ENCODE data around the gene BCR. TPM values are rescaled to one million over a fixed set of nuclear protein-coding genes. Genes with fewer than 3 reads are reported as not detected.

Gene BCR
- total and polyA plus RNA-seq, 2 of the 4 experiments (the other 2 are of a cell fraction): 28.9 to 44.6 TPM

GRCh38 chr22:23256986-23257888 lies 76.9 kb downstream of the BCR start:
- Histone ChIP-seq H3K27ac (ENCODE audit: insufficient read depth, low read length) (no peak overlapping the region), H2BK20ac (ENCODE audit: low read depth, low read length) (no peak overlapping the region), H4K5ac (ENCODE audit: low read depth, low read length) (no peak overlapping the region), H3K14ac (replicated peaks; ENCODE audit: low read depth, low read length) (no peak overlapping the region), H2BK15ac (ENCODE audit: low read depth, low read length) (no peak overlapping the region), H4K91ac (ENCODE audit: insufficient read depth, low read depth, low read length) (no peak overlapping the region), H3K4me1 (ENCODE audit: control insufficient read depth, insufficient read depth, low read length) (peaks cover 5% of the 10 kb centered on the region; the same call in 1 of the 2 replicates), H3K18ac (ENCODE audit: low read depth, low read length) (no peak overlapping the region), H4K8ac (ENCODE audit: low read depth in 2 of 2, low read length in 2 of 2) (no peak overlapping the region), H3K4me3 (ENCODE audit: insufficient read depth, low read depth, low read length) (no peak overlapping the region), H2AFZ (replicated peaks; ENCODE audit: low read length, poor library complexity) (no peak overlapping the region), H3K9me1 (ENCODE audit: insufficient read depth, low read length) (peaks cover 17% of the 10 kb centered on the region), H3K56ac (ENCODE audit: extremely low read depth, insufficient read depth, low read length) (no peak overlapping the region), H3K36me3 (ENCODE audit: control insufficient read depth, insufficient read depth, low read length) (peaks cover 40% of the 10 kb centered on the region), H3K23ac (ENCODE audit: low read depth, low read length) (no peak overlapping the region; the same call in 1 of the 2 replicates), H3K4me2 (ENCODE audit: low read depth, low read length) (no peak overlapping the region), H2AK9ac (replicated peaks; ENCODE audit: low read depth, low read length, poor library complexity) (peak overlapping the region; percentile 89), H2BK120ac (ENCODE audit: low read depth, low read length) (no peak overlapping the region), H2BK5ac (ENCODE audit: low read depth, low read length, poor library complexity, severe bottlenecking) (no peak overlapping the region), H3K9me3 (ENCODE audit: control insufficient read depth, insufficient read depth, low read length) (no peaks in the 10 kb centered on the region), H4K20me1 (ENCODE audit: insufficient read depth, low read length) (peaks cover 27% of the 10 kb centered on the region), H3K4ac (ENCODE audit: low read depth, low read length) (no peak overlapping the region), H3K27me3 (ENCODE audit: control insufficient read depth, insufficient read depth, low read length) (no peaks in the 10 kb centered on the region), H3K79me1 (ENCODE audit: low read depth in 1 of 2, low read length in 2 of 2) (peaks cover 0 to 24% of the 10 kb centered on the region in 2 experiments; a peak in 2 of 4 replicates), H3K9ac (ENCODE audit: low read depth, low read length) (no peak overlapping the region), H2AK5ac (ENCODE audit: low read depth, low read length) (no peak overlapping the region)
- in situ Hi-C loops (cut with MboI; ENCODE audit: low sequenced_read_pairs) (no loop called here), intact Hi-C loops (cut with micrococcal nuclease) (no loop called here), dilution Hi-C loops (cut with HindIII; ENCODE audit: low sequenced_read_pairs, unreplicated experiment) (no loop called here)
- POLR2A ChIA-PET (ENCODE audit: unreplicated experiment): no interaction called here
- WGBS, 2 experiments (ENCODE audit: extremely low coverage in 2 of 2, insufficient read length in 1 of 2): 83% methylated on average over 5 of the region's 19 CpGs; no CpG with 5 or more reads in 1 of the 2 experiments
- ATAC-seq (ENCODE audit: low read depth) (peak; percentile 11; the same call in 1 of the 2 replicates), DNase-seq (no peak)
- BruUV-seq (replicated peaks): no TSS peak
- CTCF ChIA-PET: no interaction called here
- no peak for TF ChIP-seq NFE2L2 (IDR thresholded peaks at IDR 0.05; ENCODE audit: low read depth, low read length)
- TF ChIP-seq FOS (IDR thresholded peaks at IDR 0.05; ENCODE audit: low read depth, low read length): no peak
- TF ChIP-seq BHLHE40 (IDR thresholded peaks at IDR 0.05; ENCODE audit: low read depth, low read length): no peak
- TF ChIP-seq CHD1 (IDR thresholded peaks at IDR 0.05; ENCODE audit: low read depth, low read length): no peak
- no peak for TF ChIP-seq CEBPB (IDR thresholded peaks at IDR 0.05; ENCODE audit: low read depth, low read length)
- no peak for TF ChIP-seq USF2 (IDR thresholded peaks at IDR 0.05; ENCODE audit: low read depth, low read length)
- TF ChIP-seq MAZ (IDR thresholded peaks at IDR 0.05; ENCODE audit: borderline replicate concordance, low read depth, low read length): no peak
- TF ChIP-seq RCOR1 (IDR thresholded peaks at IDR 0.05; ENCODE audit: insufficient replicate concordance, low read length): no peak
- TF ChIP-seq POLR2A (IDR thresholded peaks at IDR 0.05; ENCODE audit: low read depth, low read length): no peak
- TF ChIP-seq SMC3 (IDR thresholded peaks at IDR 0.05; ENCODE audit: low read depth, low read length): no peak
- TF ChIP-seq MAFK (IDR thresholded peaks at IDR 0.05; ENCODE audit: low read depth, low read length): no peak
- TF ChIP-seq RAD21 (IDR thresholded peaks at IDR 0.05; ENCODE audit: low read length): no peak
- TF ChIP-seq MXI1 (IDR thresholded peaks at IDR 0.05; ENCODE audit: borderline replicate concordance, low read depth, low read length): no peak
- no peak for TF ChIP-seq CTCF (conservative IDR thresholded peaks at IDR 0.05; ENCODE audit: low read depth, low read length)
- TF ChIP-seq ELK1 (IDR thresholded peaks at IDR 0.05; ENCODE audit: borderline replicate concordance, low read depth, low read length): no peak

Measured in IMR-90 (cell line).